Glomerular endothelial cell (primary cell): ENCODE data around the gene SPINK14. TPM values are rescaled to one million over a fixed set of nuclear protein-coding genes. Genes with fewer than 3 reads are reported as not detected.
A peak's percentile ranks its signal among the peaks of the same experiment; 100 is the strongest.

Experiments used
- DNase-seq: peaks from one replicate; pipeline ENCODE4 v3.0.0-alpha.2; 2011; ENCODE audit warnings: low read depth, low spot score; ENCODE audit errors: extremely low read depth
- total RNA-seq: library from RNA; depleted of rRNA; stranded (reverse); fragments of >200 nt; gene quantifications from 2 replicates; pipeline ENCODE4 v1.2.3, GENCODE V29; 2015

Gene SPINK14
- not detected in 2 replicates for total RNA-seq

- no peak for DNase-seq
These were observed at the start of gene SPINK14 for GRCh38 chr5:148168246-148168645. Gene SPINK14 (plus strand): TSS chr5:148168546. CDS start chr5:148169733, 1,187 bp downstream.

DNA sequence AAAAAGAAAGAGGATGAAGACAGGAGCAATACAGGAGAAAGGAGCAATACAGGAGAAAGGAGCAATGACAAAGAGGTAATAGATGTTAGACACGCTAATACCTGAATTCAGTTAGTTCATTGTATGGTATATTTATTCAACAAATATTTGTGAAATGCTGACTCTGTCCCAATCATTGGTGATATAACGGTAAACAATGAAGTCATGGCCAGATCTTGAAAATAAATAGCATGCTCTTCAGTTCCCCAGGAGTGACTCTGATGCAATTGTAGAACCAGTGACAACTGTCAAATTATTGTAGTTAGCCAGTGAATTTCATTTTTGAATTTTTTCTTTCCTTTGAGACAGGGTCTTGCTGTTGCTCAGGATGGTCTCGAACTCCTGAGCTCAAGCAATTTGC lies 48.0 kb upstream of the SPINK14 start:
- no peak for DNase-seq

DNA sequence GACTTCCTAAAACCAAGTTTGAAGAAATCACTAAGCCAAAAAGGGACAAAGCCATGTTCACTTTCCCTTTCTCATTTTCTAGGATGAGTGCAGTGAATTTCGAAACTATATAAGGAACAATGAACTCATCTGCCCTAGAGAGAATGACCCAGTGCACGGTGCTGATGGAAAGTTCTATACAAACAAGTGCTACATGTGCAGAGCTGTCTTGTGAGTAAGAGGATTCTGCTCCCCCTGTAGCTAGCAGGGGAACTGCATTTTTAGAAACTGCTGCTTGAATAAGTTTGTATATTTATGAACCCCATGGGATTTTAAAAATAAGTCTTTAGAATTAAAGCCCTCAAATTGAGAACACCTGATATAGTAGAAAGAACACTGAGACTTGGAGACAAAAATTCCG lies 42.7 kb upstream of the SPINK14 start:
- no peak for DNase-seq

DNA sequence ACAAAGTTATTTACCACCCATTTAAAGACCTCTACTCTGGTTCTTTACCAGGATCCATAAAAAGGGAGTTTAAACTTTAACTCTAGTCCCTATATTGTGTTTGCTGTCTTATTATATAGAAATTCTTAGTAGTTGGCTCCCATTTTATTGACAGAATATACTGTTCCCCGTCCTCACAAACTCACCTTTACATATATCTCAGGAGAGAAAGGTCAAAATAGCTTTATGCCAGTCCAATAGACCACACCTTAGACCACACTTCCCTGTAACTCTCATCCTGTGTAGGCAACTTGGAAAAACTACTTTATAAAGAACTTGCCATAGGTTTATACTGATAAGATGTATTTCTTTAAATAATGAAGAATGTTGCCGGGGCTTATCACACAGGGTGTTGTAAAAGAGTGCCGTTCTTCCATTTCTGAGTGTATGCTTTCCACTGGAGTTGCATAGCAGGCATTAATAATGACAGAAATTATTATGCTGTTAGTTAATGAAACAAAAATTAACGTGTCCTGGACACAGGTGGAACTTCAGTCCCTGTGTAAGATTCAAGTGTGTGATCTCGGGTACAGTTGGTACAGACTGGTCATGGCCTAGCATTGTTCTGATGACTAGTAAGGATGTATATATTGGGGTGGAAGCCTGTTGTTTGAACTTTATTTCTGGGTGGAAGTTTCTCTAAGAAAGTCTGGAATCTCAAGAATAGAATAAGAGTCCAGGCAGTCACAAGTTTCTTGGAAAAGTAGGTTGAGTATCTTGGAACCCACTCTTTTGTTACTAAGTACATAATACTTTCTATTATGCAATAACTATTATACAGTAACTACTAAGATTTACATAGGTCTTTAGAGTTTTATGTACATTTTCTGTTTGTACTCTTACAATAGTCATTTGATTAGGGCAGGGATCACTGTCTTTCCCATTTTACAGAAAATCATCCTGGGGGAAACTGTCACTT lies 33.0 kb upstream of the SPINK14 start:
- DNase-seq: no peak

DNA sequence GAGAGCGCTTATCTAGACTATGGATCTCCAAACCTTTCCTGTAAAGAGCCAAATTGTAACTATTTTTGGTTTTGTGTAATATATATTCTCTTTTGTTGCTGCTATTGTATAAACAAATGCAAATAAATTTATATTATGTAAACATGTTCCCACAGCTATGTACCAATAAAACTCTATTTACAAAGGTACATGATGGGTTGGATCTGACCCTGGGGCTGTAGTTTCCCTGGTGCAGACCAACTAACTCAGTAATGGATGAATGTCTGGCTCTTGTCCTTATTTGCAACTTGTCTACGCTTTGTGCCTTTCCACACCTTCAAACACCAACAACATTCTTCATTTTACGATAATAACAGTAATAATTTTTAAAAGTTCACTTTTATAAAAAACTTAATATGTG lies 27.5 kb upstream of the SPINK14 start:
- DNase-seq: no peak

DNA sequence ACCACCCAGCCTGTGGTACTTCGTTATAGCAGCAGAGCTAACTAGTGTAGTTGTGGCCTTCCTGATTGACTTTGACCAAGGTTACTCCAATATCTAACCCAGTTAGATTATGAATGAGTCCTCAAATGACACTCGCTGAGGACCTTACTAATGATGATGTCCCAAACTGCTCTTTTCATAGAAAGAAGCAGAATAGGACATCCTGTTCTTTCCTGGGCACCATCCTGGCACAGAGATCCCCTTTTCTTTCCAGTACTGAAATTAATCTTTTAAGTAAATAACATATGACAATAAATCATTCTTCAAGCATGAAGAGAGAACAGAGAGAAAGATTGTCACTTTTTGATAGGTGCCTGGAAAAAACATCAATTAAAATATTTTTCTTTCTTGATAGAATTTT lies 26.7 kb upstream of the SPINK14 start:
- DNase-seq: no peak

DNA sequence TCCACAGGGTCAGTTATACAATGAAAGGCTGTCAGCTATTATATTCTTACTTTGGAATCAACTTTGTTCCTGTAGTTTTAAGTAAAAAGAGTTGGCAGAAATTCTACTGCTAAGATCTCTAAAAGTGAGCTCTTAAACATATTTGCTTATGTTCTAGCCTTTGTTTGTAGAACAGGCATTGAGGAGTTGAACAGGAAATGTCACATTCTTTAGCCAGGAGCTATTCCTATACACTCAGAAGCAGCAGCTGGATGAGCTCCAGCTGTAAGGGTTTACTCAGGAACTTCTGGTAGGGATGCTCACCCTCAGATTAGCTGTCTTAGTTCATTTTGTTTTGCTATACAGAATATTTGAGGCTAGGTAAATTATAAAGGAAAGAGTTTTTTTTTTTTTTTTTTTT lies 22.4 kb upstream of the SPINK14 start:
- peak; percentile 78 for DNase-seq

GRCh38 chr5:148146487-148146886 lies 21.9 kb upstream of the SPINK14 start:
- no peak for DNase-seq

DNA sequence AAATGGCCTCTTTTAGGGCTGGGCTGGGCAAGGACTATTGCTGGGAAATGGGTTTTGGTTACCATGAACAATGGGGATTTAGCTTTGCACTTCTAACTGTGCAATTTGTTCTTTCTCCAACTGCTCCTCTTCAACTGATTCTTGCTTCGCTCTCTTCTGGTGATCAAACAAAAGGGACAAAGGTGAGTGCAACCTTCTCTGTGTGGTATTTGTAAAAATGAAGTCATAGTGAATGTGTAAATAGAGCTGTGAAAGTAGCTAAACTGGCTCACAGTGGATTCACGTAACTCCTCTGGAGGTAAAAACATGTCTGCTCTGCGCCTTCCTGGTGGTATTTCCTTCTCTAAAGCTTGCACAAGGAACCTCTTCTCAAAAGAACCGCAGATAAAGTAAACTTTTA lies 20.9 kb upstream of the SPINK14 start:
- no peak for DNase-seq

DNA sequence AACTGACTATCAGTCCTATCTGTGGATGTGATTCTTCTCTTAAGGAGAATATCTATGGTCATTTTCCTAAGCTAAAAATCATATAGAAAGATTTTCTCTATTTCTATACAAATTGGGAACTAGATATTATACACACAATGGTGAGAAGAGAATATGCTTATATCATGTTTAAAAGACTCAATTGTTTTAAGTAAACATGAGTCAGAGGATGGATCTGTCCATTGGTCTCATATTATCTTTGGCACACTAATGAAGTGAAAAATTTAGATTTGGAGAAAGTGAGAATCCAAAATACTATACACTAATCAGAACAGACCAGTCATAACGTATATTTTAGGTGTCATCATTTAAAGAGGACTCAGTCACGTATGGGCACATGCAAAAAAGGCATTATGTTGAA lies 16.5 kb upstream of the SPINK14 start:
- no peak for DNase-seq

DNA sequence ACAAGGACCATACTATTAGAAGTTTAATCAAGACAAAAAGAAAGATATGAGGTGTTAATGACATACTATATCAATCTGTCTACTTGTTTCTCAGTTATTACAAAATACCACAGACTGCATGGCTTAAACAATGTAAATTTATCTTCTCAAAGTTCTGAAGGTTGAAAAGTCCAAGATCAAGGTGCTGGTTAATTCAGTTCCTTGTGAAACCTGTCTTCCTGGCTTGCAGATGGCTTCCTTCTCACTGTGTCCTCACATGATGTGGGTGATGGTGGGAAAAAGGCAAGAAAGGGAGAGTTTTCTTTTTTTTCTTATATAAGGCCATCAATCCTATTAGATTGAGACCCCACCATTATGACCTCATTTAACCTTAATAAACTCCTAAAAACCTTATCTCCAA lies 15.6 kb upstream of the SPINK14 start:
- no peak for DNase-seq

GRCh38 chr5:148156609-148157008 lies 11.7 kb upstream of the SPINK14 start:
- DNase-seq: no peak

- no peak for DNase-seq
These were observed 6.3 kb upstream of the SPINK14 start for GRCh38 chr5:148162038-148162437.

DNA sequence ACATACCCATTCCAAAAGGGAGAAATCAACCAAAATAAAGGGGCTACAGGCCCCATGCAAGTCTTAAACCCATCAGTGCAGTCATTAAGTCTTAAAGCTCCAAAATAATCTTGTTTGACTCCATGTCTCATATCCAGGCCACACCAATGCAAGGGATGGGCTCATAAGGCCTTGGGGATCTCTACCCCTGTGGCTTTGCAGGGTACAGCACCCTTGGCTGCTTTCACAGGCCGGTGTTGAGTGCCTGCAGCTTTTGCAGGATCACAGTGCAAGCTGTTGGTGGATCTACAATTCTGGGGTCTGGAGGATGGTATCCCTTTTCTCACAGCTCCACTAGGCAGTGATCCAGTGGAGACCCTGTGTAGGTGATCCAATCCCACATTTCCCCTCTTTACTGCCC lies 5.0 kb upstream of the SPINK14 start:
- DNase-seq: no peak

DNA sequence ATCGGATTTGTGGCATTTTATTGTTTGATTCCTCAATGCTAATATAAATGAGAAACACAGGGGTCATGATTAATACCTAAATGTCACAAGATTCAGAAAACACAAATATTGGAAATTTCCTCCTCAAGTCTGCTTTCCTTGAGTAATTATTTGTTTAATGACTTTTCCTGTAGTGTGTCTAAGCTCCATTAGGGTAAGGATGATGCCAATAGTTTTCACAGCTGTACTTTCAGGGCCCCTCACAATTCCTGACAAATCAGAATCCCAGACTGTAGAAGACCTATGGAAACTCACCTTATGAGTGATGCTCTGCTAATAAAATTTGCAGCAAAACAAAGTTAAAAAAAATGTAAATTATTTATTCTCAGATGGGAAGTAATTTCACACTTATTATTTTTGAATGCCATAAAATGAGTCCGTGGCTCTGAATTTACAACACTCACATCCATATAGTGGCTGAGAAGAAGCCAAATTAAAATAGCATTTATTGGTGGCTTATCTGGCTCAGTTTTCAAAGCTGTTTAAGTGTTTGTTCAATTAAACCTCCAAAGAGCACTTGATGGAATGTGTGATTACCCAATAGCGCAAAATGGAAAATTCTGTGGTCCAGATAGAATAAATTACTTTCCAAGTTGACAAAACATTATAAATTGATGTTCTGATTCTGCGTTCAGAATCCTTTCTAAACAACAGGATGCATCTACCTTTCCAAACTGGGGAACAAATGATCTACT lies 1.6 kb upstream of the SPINK14 start:
- no peak for DNase-seq

DNA sequence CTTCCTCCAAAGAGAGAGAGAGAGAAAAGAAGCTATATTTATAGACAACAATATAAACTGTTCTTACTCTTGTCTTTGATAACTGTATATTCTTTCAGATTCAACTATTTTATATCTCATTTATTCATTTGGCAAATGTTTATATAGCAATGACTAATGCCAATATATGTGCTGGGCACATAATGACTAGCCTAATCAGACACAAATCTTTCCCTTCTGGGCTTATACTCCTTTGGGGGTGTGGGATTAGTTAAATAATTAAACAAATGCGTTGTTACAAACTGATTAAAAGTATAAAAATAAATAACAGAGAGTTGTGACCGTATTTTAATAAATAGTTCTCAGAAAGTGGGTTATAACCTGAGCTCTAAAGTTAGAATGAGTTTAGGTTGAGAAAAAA lies 4.0 kb downstream of the SPINK14 start:
- DNase-seq: no peak

GRCh38 chr5:148176480-148176879 lies 8.1 kb downstream of the SPINK14 start:
- no peak for DNase-seq

DNA sequence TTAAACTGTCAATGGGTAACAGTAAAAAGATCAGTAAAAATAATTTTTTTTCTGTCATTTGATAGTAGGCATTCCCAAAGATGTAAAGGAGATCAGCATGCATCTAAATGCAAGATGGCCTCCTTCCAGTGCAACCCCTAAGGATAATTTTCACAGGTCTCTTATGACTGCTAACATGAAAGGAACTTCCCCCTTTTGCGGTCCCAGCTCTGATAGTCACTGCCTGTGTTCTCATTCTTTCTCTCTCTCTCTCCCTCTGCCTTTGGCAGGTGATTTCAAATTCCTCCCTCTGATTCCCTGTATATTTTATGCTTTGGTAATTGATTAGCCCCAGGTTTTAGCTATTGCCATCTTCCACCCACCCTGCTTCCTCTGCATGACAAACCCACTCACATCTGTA lies 8.9 kb downstream of the SPINK14 start:
- DNase-seq: no peak

- peak; percentile 65 for DNase-seq
These were observed 11.0 kb downstream of the SPINK14 start for GRCh38 chr5:148179234-148179824.

DNA sequence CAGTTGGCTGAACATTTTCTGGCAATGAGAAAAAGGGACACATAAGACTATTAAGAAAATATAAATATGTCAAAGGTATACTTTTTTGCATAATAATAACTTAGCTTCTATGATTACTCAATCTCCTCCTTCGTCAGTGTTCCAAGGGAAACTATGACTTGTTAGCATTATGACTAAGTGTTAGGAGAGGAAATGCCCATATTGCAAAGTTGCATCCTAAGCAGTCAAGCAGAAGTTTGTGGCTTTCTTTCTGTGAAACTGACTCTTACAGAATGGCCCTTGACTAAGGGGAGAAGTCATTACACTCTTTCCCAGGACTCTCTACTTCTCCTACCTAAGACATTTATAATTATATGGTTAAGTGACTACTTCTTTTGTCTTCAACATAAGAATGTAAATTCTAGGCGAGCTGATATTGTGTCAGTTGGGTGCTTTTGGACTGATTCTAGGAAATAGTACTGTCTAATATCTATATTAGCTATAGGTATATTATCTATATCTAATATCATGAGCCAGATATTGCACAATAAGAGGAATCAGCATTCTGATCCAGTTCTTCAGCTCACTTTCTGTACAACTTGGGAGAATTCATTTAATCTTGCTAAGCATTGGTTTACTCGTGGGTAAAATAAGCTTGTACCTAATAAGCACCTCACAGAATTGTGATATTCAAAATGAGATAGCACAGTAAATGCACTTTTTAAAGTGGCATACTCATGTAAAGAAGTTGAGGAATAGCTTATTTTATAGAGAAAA lies 18.1 kb downstream of the SPINK14 start:
- DNase-seq: peak; percentile 74

DNA sequence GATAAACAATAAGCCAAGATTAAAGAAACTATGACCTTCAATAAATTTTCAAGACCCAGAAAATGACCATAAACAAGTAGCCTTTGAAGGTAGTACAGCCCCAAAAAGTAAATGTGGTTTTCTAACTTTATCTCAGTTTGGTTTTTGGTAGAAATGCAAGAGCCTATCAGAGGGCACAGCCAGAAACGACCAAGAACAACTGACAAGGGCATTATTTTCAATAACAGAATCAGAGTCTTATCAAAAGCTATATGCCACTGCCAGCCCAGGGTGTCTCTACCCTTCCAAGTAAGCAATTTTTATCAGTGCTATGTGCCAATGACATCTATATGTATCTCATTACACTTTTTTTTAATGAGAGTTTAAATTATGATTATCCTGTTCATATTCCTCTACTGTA lies 22.7 kb downstream of the SPINK14 start:
- no peak for DNase-seq
